ENCODE results near the gene GJA4. TPM values are rescaled to one million over a fixed set of nuclear protein-coding genes. Genes with fewer than 3 reads are reported as not detected.

The GJA4 gene
- total RNA-seq (not detected), polyA plus RNA-seq (not detected), total RNA-seq (not detected)

DNA sequence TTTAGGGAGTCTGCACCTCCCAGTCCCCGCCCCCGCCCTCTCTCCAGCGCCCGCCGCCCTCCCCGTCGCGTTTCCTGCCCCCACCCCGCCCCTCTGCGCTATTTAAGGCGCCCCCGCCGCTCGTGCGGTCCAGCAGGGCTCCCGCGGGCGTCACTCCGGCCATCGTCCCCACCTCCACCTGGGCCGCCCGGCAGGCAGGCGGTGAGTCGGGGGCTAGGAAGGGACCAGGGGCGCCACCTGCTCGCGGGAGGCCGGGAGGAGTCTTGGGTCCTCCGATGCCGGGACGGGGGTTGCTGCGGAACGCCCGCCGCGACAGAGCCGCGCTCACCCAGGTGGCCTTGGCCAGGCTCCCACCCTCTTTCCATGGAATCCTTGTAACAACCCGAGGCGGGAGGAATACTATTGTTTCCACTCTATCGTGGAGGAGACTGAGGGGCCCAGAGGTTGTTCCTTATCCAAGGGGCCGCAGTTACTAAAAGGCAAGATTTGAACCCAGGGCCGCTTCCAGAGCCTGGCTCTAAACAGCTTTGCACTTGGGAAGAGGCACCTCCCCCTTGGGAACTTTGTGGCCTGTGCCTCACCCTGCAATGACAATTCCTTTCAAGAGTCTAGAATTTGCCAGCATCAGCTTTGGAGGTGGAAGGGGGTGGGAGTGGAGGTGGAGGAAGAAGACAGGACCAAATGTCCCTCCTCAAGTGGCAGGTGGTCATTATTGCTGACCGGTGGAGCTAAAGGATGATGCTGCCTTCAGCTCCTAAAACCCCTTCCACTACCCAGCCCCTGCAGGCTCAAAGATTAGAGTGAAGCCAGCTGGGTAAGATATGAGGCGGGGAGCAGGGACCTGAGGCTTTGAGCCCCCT is at the start of gene GJA4:
TSS of gene GJA4 (plus strand) at position 132 of the 860 bp plus-strand sequence. CDS start 1,215 bp downstream, outside the sequence.
- H3K36me3 Mint-ChIP-seq = peaks cover 0 to 3% (median 0%) of the 10 kb centered on the region in 5 donors
- H3K27me3 ChIP-seq (ENCODE audit: control insufficient read depth in 2 of 2, insufficient read depth in 2 of 2, low read length in 2 of 2) = peaks cover 0 to 3% of the 10 kb centered on the region in 2 donors
- no peaks in the 10 kb centered on the region for H3K9me3 ChIP-seq (ENCODE audit: control insufficient read depth in 2 of 3, low read length in 3 of 3)
- ATAC-seq (no peak), DNase-seq (peak in 1 of 9 donors; percentile 1)
- H3K36me3 ChIP-seq (ENCODE audit: control insufficient read depth in 2 of 3, insufficient read depth in 3 of 3, low read length in 3 of 3) = no peaks in the 10 kb centered on the region
- H3K4me1 ChIP-seq (ENCODE audit: control insufficient read depth in 2 of 2, insufficient read depth in 2 of 2, low read length in 2 of 2) = no peaks in the 10 kb centered on the region
- no peak within 1 kb of the TSS for H3K27ac ChIP-seq (ENCODE audit: low read depth, low read length)
- POLR2A ChIA-PET = no interaction called here
- CTCF ChIA-PET = no interaction called here
- H3K4me1 Mint-ChIP-seq = peaks cover 0 to 11% (median 4%) of the 10 kb centered on the region in 7 donors
- H3K9me3 Mint-ChIP-seq = peaks cover 0 to 2% (median 0%) of the 10 kb centered on the region in 11 donors
- peak within 1 kb of the TSS; percentile 39 to 79 (median 67) for H3K4me3 Mint-ChIP-seq
- no peak within 1 kb of the TSS for H3K27ac Mint-ChIP-seq
- H3K27me3 Mint-ChIP-seq = peaks cover 9 to 25% (median 19%) of the 10 kb centered on the region in 5 donors
- intact Hi-C loops (cut with micrococcal nuclease) = no loop called here
- H3K4me3 ChIP-seq (ENCODE audit: low read length) = no peak within 1 kb of the TSS

DNA sequence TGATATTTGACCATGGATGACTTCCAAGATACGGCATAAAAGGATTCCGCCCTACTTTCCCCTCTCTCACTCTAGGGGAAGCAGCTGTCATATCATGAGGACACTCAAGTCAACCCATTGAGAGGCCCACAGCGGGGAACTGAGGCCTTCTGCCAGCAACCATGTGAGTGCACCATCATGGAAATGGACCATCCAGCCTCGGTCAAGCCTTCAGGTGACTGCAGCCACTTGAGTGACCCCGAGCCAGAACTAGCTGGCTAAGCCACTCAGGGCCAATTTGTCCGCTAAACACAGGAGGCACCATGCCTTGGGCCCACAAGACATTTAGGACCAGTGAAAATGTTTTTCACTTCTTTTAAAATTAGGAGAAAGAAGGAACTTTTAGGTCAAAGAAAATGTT is 49.0 kb upstream of the GJA4 start:
- intact Hi-C loops (cut with micrococcal nuclease) = loop anchor here in 1 of 2 donors (5.0 kb wide), 1 partner anchor 1111 kb away; no protein-coding TSS in a partner anchor

DNA sequence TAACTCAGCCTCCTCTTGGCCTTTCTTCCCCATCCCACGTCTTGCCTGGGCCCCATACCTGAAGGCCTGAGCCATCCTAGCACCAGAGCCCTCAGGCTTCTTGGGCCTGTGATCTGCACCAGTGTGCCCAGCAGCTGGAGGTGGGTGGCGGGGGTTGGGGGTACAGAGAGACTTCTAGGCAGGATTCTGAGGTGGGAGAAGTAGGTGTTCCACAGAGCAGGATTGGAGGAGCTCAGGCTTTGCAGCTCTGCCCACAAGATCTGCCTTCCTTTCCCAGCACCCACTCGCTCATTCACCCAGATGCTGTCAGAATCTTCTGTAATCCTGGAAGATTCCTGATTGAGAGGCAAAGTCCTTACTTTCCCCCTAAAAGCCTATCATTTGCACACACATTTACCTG is 47.9 kb upstream of the GJA4 start:
- Histone ChIP-seq H3K27me3 (ENCODE audit: control insufficient read depth in 2 of 2, insufficient read depth in 2 of 2, low read length in 2 of 2) (no peaks in the 10 kb centered on the region), H3K27ac (ENCODE audit: low read depth, low read length) (no peak overlapping the region), H3K4me3 (ENCODE audit: low read length) (no peak overlapping the region), H3K9me3 (ENCODE audit: control insufficient read depth in 2 of 3, low read length in 3 of 3) (no peaks in the 10 kb centered on the region), H3K36me3 (ENCODE audit: control insufficient read depth in 2 of 3, insufficient read depth in 3 of 3, low read length in 3 of 3) (no peaks in the 10 kb centered on the region), H3K4me1 (ENCODE audit: control insufficient read depth in 2 of 2, insufficient read depth in 2 of 2, low read length in 2 of 2) (no peaks in the 10 kb centered on the region)
- peaks cover 0 to 6% (median 0%) of the 10 kb centered on the region in 7 donors for H3K4me1 Mint-ChIP-seq
- no peaks in the 10 kb centered on the region for H3K9me3 Mint-ChIP-seq
- intact Hi-C loops (cut with micrococcal nuclease) = loop anchor here in 1 of 2 donors (5.0 kb wide), 1 partner anchor 1113 kb away; no protein-coding TSS in a partner anchor
- H3K27ac Mint-ChIP-seq = peak overlapping the region in 1 of 9 donors; percentile 23
- CTCF ChIA-PET = interaction anchor here (1.3 kb wide), 1 partner anchor 1112 kb away, joined by 3 read pairs; no protein-coding TSS in a partner anchor
- H3K27me3 Mint-ChIP-seq = peaks cover 0 to 9% (median 0%) of the 10 kb centered on the region in 5 donors
- H3K36me3 Mint-ChIP-seq = no peaks in the 10 kb centered on the region
- ATAC-seq (no peak), DNase-seq (no peak)
- H3K4me3 Mint-ChIP-seq = no peak overlapping the region
- POLR2A ChIA-PET = no interaction called here

More for the DNA sequence above, 49.0 kb upstream of the GJA4 start:
- H3K27ac ChIP-seq (ENCODE audit: low read depth, low read length) = no peak overlapping the region
- Mint-ChIP-seq H3K36me3 (no peaks in the 10 kb centered on the region), H3K27me3 (peaks cover 0 to 9% (median 0%) of the 10 kb centered on the region in 5 donors), H3K27ac (no peak overlapping the region), H3K4me3 (no peak overlapping the region), H3K9me3 (no peaks in the 10 kb centered on the region), H3K4me1 (peaks cover 0 to 6% (median 0%) of the 10 kb centered on the region in 7 donors)
- ATAC-seq (no peak), DNase-seq (no peak)
- POLR2A ChIA-PET = no interaction called here
- H3K4me1 ChIP-seq (ENCODE audit: control insufficient read depth in 2 of 2, insufficient read depth in 2 of 2, low read length in 2 of 2) = no peaks in the 10 kb centered on the region
- H3K27me3 ChIP-seq (ENCODE audit: control insufficient read depth in 2 of 2, insufficient read depth in 2 of 2, low read length in 2 of 2) = no peaks in the 10 kb centered on the region
- CTCF ChIA-PET = interaction anchor here (1.1 to 1.8 kb wide), 6 partner anchors 9 to 1111 kb away, joined by 3 to 11 read pairs (median 3); no protein-coding TSS in a partner anchor
- no peaks in the 10 kb centered on the region for H3K9me3 ChIP-seq (ENCODE audit: control insufficient read depth in 2 of 3, low read length in 3 of 3)
- no peaks in the 10 kb centered on the region for H3K36me3 ChIP-seq (ENCODE audit: control insufficient read depth in 2 of 3, insufficient read depth in 3 of 3, low read length in 3 of 3)
- no peak overlapping the region for H3K4me3 ChIP-seq (ENCODE audit: low read length)

DNA sequence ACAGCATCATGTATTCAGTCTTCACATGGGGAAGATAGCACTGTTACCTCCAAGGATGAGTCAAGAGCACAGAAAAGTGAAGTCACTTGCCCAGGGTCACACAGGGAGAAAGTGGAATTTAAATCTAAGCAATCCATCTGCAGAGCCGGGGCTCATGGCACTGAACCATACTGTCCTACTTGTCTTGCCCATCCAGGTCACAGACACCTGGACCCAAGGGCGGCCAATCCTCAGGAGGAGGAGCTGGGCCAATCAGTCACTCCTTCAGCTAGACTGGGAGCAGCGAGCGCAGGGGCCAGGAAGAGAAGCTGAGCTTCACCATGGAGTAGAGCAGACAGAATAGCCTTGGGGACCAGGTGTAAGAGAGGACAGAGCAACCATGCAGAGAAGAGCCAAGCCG is 47.1 kb upstream of the GJA4 start:
- Histone ChIP-seq H3K36me3 (ENCODE audit: control insufficient read depth in 2 of 3, insufficient read depth in 3 of 3, low read length in 3 of 3) (no peaks in the 10 kb centered on the region), H3K27ac (ENCODE audit: low read depth, low read length) (no peak overlapping the region), H3K9me3 (ENCODE audit: control insufficient read depth in 2 of 3, low read length in 3 of 3) (no peaks in the 10 kb centered on the region), H3K27me3 (ENCODE audit: control insufficient read depth in 2 of 2, insufficient read depth in 2 of 2, low read length in 2 of 2) (no peaks in the 10 kb centered on the region), H3K4me3 (ENCODE audit: low read length) (no peak overlapping the region), H3K4me1 (ENCODE audit: control insufficient read depth in 2 of 2, insufficient read depth in 2 of 2, low read length in 2 of 2) (no peaks in the 10 kb centered on the region)
- Mint-ChIP-seq H3K27ac (no peak overlapping the region), H3K27me3 (peaks cover 0 to 5% (median 0%) of the 10 kb centered on the region in 5 donors), H3K9me3 (no peaks in the 10 kb centered on the region), H3K36me3 (no peaks in the 10 kb centered on the region), H3K4me3 (no peak overlapping the region), H3K4me1 (peaks cover 0 to 6% (median 0%) of the 10 kb centered on the region in 7 donors)
- POLR2A ChIA-PET = no interaction called here
- intact Hi-C loops (cut with micrococcal nuclease) = no loop called here
- DNase-seq (no peak), ATAC-seq (no peak)
- CTCF ChIA-PET = no interaction called here

DNA sequence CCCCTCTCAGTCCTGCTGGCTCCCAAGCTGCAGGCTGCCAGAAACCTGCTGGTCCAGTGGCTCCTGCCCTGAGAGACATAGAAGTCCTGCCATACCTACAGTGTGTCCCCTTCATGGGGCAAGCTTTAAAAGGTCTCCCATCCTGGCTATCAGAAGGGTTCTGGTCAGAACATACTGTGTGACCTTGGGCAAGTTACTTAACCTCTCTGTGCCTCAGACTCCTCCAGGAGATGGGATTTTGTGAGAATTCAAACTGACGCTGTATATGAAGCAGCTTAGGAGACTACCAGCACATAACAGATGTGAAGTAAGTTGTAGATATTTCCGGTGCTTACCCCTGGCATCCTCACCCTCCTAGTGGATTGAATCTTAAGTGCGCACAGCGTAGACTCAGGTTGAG is 46.7 kb upstream of the GJA4 start:
- no peaks in the 10 kb centered on the region for H3K36me3 Mint-ChIP-seq
- ChIA-PET CTCF (no interaction called here), POLR2A (no interaction called here)
- Histone ChIP-seq H3K27me3 (ENCODE audit: control insufficient read depth in 2 of 2, insufficient read depth in 2 of 2, low read length in 2 of 2) (no peaks in the 10 kb centered on the region), H3K4me1 (ENCODE audit: control insufficient read depth in 2 of 2, insufficient read depth in 2 of 2, low read length in 2 of 2) (no peaks in the 10 kb centered on the region), H3K27ac (ENCODE audit: low read depth, low read length) (no peak overlapping the region), H3K4me3 (ENCODE audit: low read length) (no peak overlapping the region), H3K9me3 (ENCODE audit: control insufficient read depth in 2 of 3, low read length in 3 of 3) (no peaks in the 10 kb centered on the region), H3K36me3 (ENCODE audit: control insufficient read depth in 2 of 3, insufficient read depth in 3 of 3, low read length in 3 of 3) (no peaks in the 10 kb centered on the region)
- no peak overlapping the region for H3K4me3 Mint-ChIP-seq
- ATAC-seq (no peak), DNase-seq (no peak)
- H3K9me3 Mint-ChIP-seq = no peaks in the 10 kb centered on the region
- no peak overlapping the region for H3K27ac Mint-ChIP-seq
- H3K4me1 Mint-ChIP-seq = peaks cover 0 to 6% (median 0%) of the 10 kb centered on the region in 7 donors
- peaks cover 0 to 5% (median 0%) of the 10 kb centered on the region in 5 donors for H3K27me3 Mint-ChIP-seq
- intact Hi-C loops (cut with micrococcal nuclease) = no loop called here

DNA sequence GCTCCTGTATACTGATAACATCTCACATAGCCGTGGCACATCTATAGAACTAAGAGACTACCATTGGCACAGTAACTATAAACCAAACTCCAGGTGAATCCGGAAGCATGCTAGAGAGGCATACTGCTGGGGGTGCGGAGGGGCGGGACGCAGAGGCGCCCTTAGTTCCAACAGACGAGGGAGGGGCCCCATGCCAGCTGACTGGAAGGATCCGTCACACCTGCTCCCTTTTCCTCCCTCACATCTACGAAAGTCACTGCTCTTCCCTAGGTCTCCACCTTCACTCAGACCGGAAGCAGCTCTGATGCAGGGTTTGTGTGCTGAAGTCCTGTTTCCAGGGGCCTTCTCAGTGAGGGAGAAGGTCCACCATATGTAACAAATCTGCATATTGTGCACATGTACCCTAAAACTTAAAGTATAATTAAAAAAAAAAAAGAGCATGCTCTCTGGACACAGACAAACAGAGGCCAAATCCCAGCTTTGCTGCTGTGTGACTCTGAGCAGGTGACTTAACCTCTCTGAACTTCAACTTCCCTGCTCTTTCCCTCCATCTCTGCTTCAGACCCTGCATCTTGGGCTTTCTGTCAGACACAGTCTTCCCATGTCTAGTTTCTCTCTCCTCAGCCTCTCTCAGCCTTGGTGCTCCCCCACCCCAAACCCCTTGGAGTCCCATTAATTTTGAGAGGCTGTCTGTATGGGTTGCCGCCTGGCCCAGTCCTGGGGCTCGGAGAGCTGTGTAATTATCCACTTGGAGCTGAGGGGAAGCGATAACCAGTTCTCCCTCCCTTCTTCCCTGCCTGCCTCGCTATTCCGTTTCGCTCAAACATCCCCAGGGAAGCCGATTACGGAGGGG is 45.8 kb upstream of the GJA4 start:
- H3K27ac ChIP-seq (ENCODE audit: low read depth, low read length) = no peak overlapping the region
- no peaks in the 10 kb centered on the region for H3K9me3 ChIP-seq (ENCODE audit: control insufficient read depth in 2 of 3, low read length in 3 of 3)
- Mint-ChIP-seq H3K4me3 (no peak overlapping the region), H3K4me1 (peaks cover 0 to 6% (median 0%) of the 10 kb centered on the region in 7 donors), H3K36me3 (no peaks in the 10 kb centered on the region), H3K27me3 (peaks cover 0 to 5% (median 0%) of the 10 kb centered on the region in 5 donors), H3K9me3 (no peaks in the 10 kb centered on the region), H3K27ac (no peak overlapping the region)
- intact Hi-C loops (cut with micrococcal nuclease) = no loop called here
- H3K27me3 ChIP-seq (ENCODE audit: control insufficient read depth in 2 of 2, insufficient read depth in 2 of 2, low read length in 2 of 2) = no peaks in the 10 kb centered on the region
- no peaks in the 10 kb centered on the region for H3K36me3 ChIP-seq (ENCODE audit: control insufficient read depth in 2 of 3, insufficient read depth in 3 of 3, low read length in 3 of 3)
- H3K4me1 ChIP-seq (ENCODE audit: control insufficient read depth in 2 of 2, insufficient read depth in 2 of 2, low read length in 2 of 2) = no peaks in the 10 kb centered on the region
- H3K4me3 ChIP-seq (ENCODE audit: low read length) = no peak overlapping the region
- no peak for ATAC-seq
- ChIA-PET POLR2A (no interaction called here), CTCF (no interaction called here)
- DNase-seq = no peak
